GM23338 (cell line): ENCODE data around the gene SYPL1. TPM values are rescaled to one million over a fixed set of nuclear protein-coding genes. Genes with fewer than 3 reads are reported as not detected.

ENCODE experiments used
- ATAC-seq: fragments of 200-7000 bp; cut with Tn5 transposase; 3 replicates; pipeline ENCODE4 v1.9.1; 2020
- DNase-seq: peaks from one replicate; pipeline ENCODE4 v3.0.0-alpha.2; 2015; ENCODE audit warnings: low spot score
- H2AFZ ChIP-seq: fragments of 200-600 bp; sonication (generic); 2 replicates; pipeline ENCODE4 v1.8.0; 2016; ENCODE audit warnings: antibody characterized with exemption, mild to moderate bottlenecking, moderate library complexity
- H3F3A ChIP-seq: fragments of 200-600 bp; sonication (generic); replicated peaks from 2 replicates; pipeline ENCODE4 v1.8.0; 2017; ENCODE audit warnings: antibody characterized with exemption, mixed run types, low read depth
- H3K27ac ChIP-seq: fragments of 200-600 bp; sonication (generic); 2 replicates; pipeline ENCODE4 v1.6.1; 2016; ENCODE audit warnings: low read depth
- H3K27me3 ChIP-seq: fragments of 200-600 bp; sonication (generic); 2 replicates; pipeline ENCODE4 v1.8.0; 2016; ENCODE audit warnings: mild to moderate bottlenecking, mixed run types, moderate library complexity; ENCODE audit not compliant: insufficient read depth
- H3K36me3 ChIP-seq: fragments of 200-600 bp; sonication (generic); 2 replicates; pipeline ENCODE4 v1.8.0; 2016; ENCODE audit warnings: mild to moderate bottlenecking; ENCODE audit not compliant: insufficient read depth
- H3K4me1 ChIP-seq: fragments of 200-600 bp; sonication (generic); 2 replicates; pipeline ENCODE4 v1.8.0; 2016; ENCODE audit warnings: mild to moderate bottlenecking, moderate library complexity; ENCODE audit not compliant: insufficient read depth
- H3K4me2 ChIP-seq: fragments of 200-600 bp; sonication (generic); 2 replicates; pipeline ENCODE4 v1.7.1; 2017; ENCODE audit warnings: mixed run types
- H3K4me3 ChIP-seq: fragments of 200-600 bp; sonication (generic); 2 replicates; pipeline ENCODE4 v1.6.1; 2016; ENCODE audit warnings: mixed run types
- H3K79me2 ChIP-seq: fragments of 200-600 bp; sonication (generic); replicated peaks from 2 replicates; pipeline ENCODE4 v1.8.0; 2017; ENCODE audit warnings: mild to moderate bottlenecking; ENCODE audit not compliant: insufficient read depth
- H3K9me2 ChIP-seq: fragments of 200-600 bp; sonication (generic); 2 replicates; pipeline ENCODE4 v1.8.0; 2017; ENCODE audit not compliant: insufficient read depth
- H4K20me1 ChIP-seq: fragments of 200-600 bp; sonication (generic); replicated peaks from 2 replicates; pipeline ENCODE4 v1.8.0; 2017; ENCODE audit warnings: mild to moderate bottlenecking; ENCODE audit not compliant: insufficient read depth
- H3K27ac Mint-ChIP-seq: 2 replicates; pipeline ENCODE4 v1.8.0; 2020; ENCODE audit warnings: inconsistent platforms, mild to moderate bottlenecking, moderate library complexity, mixed read lengths
- H3K27me3 Mint-ChIP-seq: 3 replicates; pipeline ENCODE4 v1.8.0; 2022; ENCODE audit warnings: low read depth, mild to moderate bottlenecking, moderate library complexity, mixed read lengths, inconsistent platforms; ENCODE audit not compliant: insufficient read depth, poor library complexity
- H3K36me3 Mint-ChIP-seq: 3 replicates; pipeline ENCODE4 v1.8.0; 2021; ENCODE audit warnings: low read depth, mild to moderate bottlenecking, inconsistent platforms, moderate library complexity, mixed read lengths
- H3K4me1 Mint-ChIP-seq: 3 replicates; pipeline ENCODE4 v1.8.0; 2020; ENCODE audit warnings: mild to moderate bottlenecking, inconsistent platforms, mixed read lengths
- H3K4me3 Mint-ChIP-seq: 3 replicates; pipeline ENCODE4 v1.8.0; 2021; ENCODE audit warnings: moderate library complexity, mild to moderate bottlenecking, inconsistent platforms, mixed read lengths
- H3K9me3 Mint-ChIP-seq: 3 replicates; pipeline ENCODE4 v1.8.0; 2020; ENCODE audit warnings: moderate library complexity, mild to moderate bottlenecking, inconsistent platforms, mixed read lengths
- CREB1 ChIP-seq: fragments of 250-450 bp; sonication (Bioruptor Pico); IDR thresholded peaks from 2 replicates; pipeline ENCODE4 v1.5.0; 2020; ENCODE audit warnings: low read depth, mild to moderate bottlenecking, moderate library complexity
- ETS1 ChIP-seq: IDR thresholded peaks from 2 replicates; pipeline ENCODE4 v1.6.1; 2016; ENCODE audit warnings: antibody characterized with exemption
- EZH2 ChIP-seq: fragments of 200-600 bp; sonication (generic); IDR thresholded peaks from one replicate; pipeline ENCODE4 v1.8.0; 2017; ENCODE audit warnings: antibody characterized with exemption, mild to moderate bottlenecking, low read depth; ENCODE audit not compliant: unreplicated experiment
- EZH2phosphoT487 ChIP-seq: fragments of 200-600 bp; sonication (generic); IDR thresholded peaks from one replicate; pipeline ENCODE4 v1.8.1; 2018; ENCODE audit warnings: antibody characterized with exemption; ENCODE audit not compliant: unreplicated experiment
- JUNB ChIP-seq: IDR thresholded peaks from one replicate; pipeline ENCODE4 v1.6.1; 2016; ENCODE audit warnings: antibody characterized with exemption; ENCODE audit not compliant: unreplicated experiment
- NANOG ChIP-seq: IDR thresholded peaks from 2 replicates; pipeline ENCODE4 v1.6.1; 2016; ENCODE audit warnings: antibody characterized with exemption, borderline replicate concordance
- POLR2AphosphoS5 ChIP-seq: IDR thresholded peaks from 2 replicates; pipeline ENCODE4 v1.6.1; 2016; ENCODE audit warnings: antibody characterized with exemption, low read depth
- STAT1 ChIP-seq: IDR thresholded peaks from one replicate; pipeline ENCODE4 v1.6.1; 2016; ENCODE audit warnings: antibody characterized with exemption; ENCODE audit not compliant: unreplicated experiment
- ZNF114 ChIP-seq: fragments of 250-450 bp; sonication (Bioruptor Pico); IDR thresholded peaks from 2 replicates; pipeline ENCODE4 v1.5.0; 2020; ENCODE audit warnings: mild to moderate bottlenecking, moderate library complexity
- ZNF331 ChIP-seq: fragments of 250-450 bp; sonication (Bioruptor Pico); IDR thresholded peaks from 2 replicates; pipeline ENCODE4 v1.5.0; 2020; ENCODE audit warnings: low read depth, mild to moderate bottlenecking, moderate library complexity
- polyA plus RNA-seq: library from polyadenylated mRNA; unstranded; fragments of >200 nt; fragmentation: Nextera tagmentation; extraction: Ambion mirVana; gene quantifications from 2 replicates; pipeline ENCODE4 v1.2.1, GENCODE V29; 2016
- total RNA-seq: library from RNA; depleted of rRNA; stranded (reverse); fragments of >200 nt; shearing (Covaris generic); gene quantifications from 2 replicates; pipeline ENCODE4 v1.2.3, GENCODE V29; 2014
- TF ChIP-seq, protein P1 (sequence below): fragments of 250-450 bp; sonication (Bioruptor Pico); IDR thresholded peaks from 2 replicates; pipeline ENCODE4 v1.5.0; 2020; ENCODE audit warnings: mild to moderate bottlenecking, moderate library complexity
- TF ChIP-seq, protein P2 (sequence below), 2 experiments: fragments of 200-600 bp in 1 of 2; sonication (generic) in 1 of 2; conservative IDR thresholded peaks; 2 replicates each; pipeline versions ENCODE4 v1.5.1 to v1.6.1; 2016 to 2017; ENCODE audit warnings: antibody characterized with exemption in 2 of 2, low read depth in 2 of 2, mild to moderate bottlenecking in 2 of 2, moderate library complexity in 1 of 2
- TF ChIP-seq, protein P3 (sequence below): IDR thresholded peaks from one replicate; pipeline ENCODE4 v1.6.1; 2018; ENCODE audit warnings: antibody characterized with exemption; ENCODE audit not compliant: unreplicated experiment

Gene SYPL1
- total and polyA plus RNA-seq, 2 experiments from 2014 or later: 39.3 to 52.7 TPM

DNA sequence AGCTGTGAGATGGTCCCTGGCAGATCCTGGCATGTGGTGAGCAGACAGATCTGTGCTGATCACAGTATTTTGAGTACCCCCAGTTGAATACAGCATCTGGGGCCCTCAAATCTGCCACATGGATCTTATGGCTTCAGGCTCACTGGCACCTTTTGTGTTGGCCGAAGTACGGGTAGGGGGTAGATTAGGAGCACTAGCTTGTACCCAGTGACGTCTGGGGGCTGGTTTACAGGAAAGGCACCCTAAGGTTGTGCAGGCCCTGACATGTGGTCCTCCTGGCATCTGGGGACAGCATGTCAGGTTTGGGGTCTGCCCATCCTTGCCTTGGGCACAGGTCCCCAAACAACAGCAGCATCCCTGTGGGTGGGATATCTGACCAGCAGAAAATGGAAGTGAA is 53.2 kb downstream of the SYPL1 start:
- TF ChIP-seq, protein P1, sequence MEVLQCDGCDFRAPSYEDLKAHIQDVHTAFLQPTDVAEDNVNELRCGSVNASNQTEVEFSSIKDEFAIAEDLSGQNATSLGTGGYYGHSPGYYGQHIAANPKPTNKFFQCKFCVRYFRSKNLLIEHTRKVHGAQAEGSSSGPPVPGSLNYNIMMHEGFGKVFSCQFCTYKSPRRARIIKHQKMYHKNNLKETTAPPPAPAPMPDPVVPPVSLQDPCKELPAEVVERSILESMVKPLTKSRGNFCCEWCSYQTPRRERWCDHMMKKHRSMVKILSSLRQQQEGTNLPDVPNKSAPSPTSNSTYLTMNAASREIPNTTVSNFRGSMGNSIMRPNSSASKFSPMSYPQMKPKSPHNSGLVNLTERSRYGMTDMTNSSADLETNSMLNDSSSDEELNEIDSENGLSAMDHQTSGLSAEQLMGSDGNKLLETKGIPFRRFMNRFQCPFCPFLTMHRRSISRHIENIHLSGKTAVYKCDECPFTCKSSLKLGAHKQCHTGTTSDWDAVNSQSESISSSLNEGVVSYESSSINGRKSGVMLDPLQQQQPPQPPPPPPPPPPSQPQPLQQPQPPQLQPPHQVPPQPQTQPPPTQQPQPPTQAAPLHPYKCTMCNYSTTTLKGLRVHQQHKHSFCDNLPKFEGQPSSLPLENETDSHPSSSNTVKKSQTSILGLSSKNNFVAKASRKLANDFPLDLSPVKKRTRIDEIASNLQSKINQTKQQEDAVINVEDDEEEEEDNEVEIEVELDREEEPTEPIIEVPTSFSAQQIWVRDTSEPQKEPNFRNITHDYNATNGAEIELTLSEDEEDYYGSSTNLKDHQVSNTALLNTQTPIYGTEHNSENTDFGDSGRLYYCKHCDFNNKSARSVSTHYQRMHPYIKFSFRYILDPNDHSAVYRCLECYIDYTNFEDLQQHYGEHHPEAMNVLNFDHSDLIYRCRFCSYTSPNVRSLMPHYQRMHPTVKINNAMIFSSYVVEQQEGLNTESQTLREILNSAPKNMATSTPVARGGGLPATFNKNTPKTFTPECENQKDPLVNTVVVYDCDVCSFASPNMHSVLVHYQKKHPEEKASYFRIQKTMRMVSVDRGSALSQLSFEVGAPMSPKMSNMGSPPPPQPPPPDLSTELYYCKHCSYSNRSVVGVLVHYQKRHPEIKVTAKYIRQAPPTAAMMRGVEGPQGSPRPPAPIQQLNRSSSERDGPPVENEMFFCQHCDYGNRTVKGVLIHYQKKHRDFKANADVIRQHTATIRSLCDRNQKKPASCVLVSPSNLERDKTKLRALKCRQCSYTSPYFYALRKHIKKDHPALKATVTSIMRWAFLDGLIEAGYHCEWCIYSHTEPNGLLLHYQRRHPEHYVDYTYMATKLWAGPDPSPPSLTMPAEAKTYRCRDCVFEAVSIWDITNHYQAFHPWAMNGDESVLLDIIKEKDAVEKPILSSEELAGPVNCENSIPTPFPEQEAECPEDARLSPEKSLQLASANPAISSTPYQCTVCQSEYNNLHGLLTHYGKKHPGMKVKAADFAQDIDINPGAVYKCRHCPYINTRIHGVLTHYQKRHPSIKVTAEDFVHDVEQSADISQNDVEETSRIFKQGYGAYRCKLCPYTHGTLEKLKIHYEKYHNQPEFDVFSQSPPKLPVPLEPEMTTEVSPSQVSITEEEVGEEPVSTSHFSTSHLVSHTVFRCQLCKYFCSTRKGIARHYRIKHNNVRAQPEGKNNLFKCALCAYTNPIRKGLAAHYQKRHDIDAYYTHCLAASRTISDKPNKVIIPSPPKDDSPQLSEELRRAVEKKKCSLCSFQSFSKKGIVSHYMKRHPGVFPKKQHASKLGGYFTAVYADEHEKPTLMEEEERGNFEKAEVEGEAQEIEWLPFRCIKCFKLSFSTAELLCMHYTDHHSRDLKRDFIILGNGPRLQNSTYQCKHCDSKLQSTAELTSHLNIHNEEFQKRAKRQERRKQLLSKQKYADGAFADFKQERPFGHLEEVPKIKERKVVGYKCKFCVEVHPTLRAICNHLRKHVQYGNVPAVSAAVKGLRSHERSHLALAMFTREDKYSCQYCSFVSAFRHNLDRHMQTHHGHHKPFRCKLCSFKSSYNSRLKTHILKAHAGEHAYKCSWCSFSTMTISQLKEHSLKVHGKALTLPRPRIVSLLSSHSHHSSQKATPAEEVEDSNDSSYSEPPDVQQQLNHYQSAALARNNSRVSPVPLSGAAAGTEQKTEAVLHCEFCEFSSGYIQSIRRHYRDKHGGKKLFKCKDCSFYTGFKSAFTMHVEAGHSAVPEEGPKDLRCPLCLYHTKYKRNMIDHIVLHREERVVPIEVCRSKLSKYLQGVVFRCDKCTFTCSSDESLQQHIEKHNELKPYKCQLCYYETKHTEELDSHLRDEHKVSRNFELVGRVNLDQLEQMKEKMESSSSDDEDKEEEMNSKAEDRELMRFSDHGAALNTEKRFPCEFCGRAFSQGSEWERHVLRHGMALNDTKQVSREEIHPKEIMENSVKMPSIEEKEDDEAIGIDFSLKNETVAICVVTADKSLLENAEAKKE (CRISPR knock-in tag): no peak
- TF ChIP-seq STAT1 (no peak), NANOG (no peak), ZNF331 (CRISPR knock-in tag) (no peak), JUNB (no peak), EZH2phosphoT487 (no peak), POLR2AphosphoS5 (no peak), ETS1 (no peak), CREB1 (CRISPR knock-in tag) (no peak), EZH2 (no peak), ZNF114 (CRISPR knock-in tag) (no peak)
- TF ChIP-seq, protein P2, sequence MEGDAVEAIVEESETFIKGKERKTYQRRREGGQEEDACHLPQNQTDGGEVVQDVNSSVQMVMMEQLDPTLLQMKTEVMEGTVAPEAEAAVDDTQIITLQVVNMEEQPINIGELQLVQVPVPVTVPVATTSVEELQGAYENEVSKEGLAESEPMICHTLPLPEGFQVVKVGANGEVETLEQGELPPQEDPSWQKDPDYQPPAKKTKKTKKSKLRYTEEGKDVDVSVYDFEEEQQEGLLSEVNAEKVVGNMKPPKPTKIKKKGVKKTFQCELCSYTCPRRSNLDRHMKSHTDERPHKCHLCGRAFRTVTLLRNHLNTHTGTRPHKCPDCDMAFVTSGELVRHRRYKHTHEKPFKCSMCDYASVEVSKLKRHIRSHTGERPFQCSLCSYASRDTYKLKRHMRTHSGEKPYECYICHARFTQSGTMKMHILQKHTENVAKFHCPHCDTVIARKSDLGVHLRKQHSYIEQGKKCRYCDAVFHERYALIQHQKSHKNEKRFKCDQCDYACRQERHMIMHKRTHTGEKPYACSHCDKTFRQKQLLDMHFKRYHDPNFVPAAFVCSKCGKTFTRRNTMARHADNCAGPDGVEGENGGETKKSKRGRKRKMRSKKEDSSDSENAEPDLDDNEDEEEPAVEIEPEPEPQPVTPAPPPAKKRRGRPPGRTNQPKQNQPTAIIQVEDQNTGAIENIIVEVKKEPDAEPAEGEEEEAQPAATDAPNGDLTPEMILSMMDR (conservative IDR thresholded peaks at IDR 0.05; ENCODE audit: low read depth in 2 of 2): no peak
- TF ChIP-seq, protein P3, sequence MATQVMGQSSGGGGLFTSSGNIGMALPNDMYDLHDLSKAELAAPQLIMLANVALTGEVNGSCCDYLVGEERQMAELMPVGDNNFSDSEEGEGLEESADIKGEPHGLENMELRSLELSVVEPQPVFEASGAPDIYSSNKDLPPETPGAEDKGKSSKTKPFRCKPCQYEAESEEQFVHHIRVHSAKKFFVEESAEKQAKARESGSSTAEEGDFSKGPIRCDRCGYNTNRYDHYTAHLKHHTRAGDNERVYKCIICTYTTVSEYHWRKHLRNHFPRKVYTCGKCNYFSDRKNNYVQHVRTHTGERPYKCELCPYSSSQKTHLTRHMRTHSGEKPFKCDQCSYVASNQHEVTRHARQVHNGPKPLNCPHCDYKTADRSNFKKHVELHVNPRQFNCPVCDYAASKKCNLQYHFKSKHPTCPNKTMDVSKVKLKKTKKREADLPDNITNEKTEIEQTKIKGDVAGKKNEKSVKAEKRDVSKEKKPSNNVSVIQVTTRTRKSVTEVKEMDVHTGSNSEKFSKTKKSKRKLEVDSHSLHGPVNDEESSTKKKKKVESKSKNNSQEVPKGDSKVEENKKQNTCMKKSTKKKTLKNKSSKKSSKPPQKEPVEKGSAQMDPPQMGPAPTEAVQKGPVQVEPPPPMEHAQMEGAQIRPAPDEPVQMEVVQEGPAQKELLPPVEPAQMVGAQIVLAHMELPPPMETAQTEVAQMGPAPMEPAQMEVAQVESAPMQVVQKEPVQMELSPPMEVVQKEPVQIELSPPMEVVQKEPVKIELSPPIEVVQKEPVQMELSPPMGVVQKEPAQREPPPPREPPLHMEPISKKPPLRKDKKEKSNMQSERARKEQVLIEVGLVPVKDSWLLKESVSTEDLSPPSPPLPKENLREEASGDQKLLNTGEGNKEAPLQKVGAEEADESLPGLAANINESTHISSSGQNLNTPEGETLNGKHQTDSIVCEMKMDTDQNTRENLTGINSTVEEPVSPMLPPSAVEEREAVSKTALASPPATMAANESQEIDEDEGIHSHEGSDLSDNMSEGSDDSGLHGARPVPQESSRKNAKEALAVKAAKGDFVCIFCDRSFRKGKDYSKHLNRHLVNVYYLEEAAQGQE: no peak
- ATAC-seq (no peak), DNase-seq (no peak)
- no peak overlapping the region for H2AFZ ChIP-seq
- no peak overlapping the region for H3K27ac Mint-ChIP-seq
- H3K9me3 Mint-ChIP-seq: peaks cover 15% of the 10 kb centered on the region
- H3K9me2 ChIP-seq: peaks cover 2% of the 10 kb centered on the region; the same call in 1 of the 2 replicates
- H3K79me2 ChIP-seq: no peaks in the 10 kb centered on the region
- H3K4me3 ChIP-seq: no peak overlapping the region
- H3F3A ChIP-seq: no peaks in the 10 kb centered on the region
- peaks cover 22% of the 10 kb centered on the region for H3K4me1 Mint-ChIP-seq
- H3K27me3 ChIP-seq: no peaks in the 10 kb centered on the region
- no peaks in the 10 kb centered on the region for H3K36me3 ChIP-seq
- no peak overlapping the region for H3K4me2 ChIP-seq
- H3K36me3 Mint-ChIP-seq: peaks cover 6% of the 10 kb centered on the region
- no peak overlapping the region for H3K4me3 Mint-ChIP-seq
- H4K20me1 ChIP-seq: no peaks in the 10 kb centered on the region
- no peak overlapping the region for H3K27ac ChIP-seq
- peaks cover 6% of the 10 kb centered on the region for H3K27me3 Mint-ChIP-seq
- H3K4me1 ChIP-seq: peaks cover 12% of the 10 kb centered on the region; the same call in 1 of the 2 replicates
